HG03469 (cell line): Measurements from ENCODE around the gene TRAPPC6A.

ENCODE experiments used
- ATAC-seq: cut with Tn5 transposase; IDR thresholded peaks from one replicate; pipeline ENCODE4 v1.9.1; 2021; ENCODE audit warnings: mild to moderate bottlenecking, moderate library complexity, moderate number of reproducible peaks; ENCODE audit not compliant: unreplicated experiment

Gene TRAPPC6A, protein sequence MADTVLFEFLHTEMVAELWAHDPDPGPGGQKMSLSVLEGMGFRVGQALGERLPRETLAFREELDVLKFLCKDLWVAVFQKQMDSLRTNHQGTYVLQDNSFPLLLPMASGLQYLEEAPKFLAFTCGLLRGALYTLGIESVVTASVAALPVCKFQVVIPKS

GRCh38 chr19:45177817-45178261, at the start of gene TRAPPC6A:
Gene TRAPPC6A, minus strand, starts transcription at chr19:45178237. Its CDS starts 19 bp downstream, at chr19:45178218.
- no peak for ATAC-seq

- no peak for ATAC-seq
Measured at GRCh38 chr19:45224645-45225044, 46.6 kb upstream of the TRAPPC6A start.

DNA sequence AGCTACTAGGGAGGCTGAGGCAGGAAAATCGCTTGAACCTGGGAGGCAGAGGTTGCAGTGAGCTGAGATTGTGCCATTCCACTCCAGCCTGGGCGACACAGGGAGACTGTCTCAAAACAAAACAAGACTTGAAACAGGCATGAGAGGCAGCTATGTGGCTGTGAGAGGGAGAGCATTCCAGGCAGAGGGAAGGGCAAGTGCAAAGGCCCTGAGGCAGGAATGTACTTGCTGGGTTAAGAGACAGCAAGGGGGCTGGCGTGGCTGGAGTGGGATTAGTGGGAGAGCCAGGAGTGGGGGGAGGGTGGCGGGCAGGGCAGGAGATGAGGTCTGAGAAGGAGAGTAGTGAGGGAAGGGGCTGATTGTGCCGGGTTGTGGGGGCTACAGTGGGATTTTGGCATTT, 45.8 kb upstream of the TRAPPC6A start:
- no peak for ATAC-seq

DNA sequence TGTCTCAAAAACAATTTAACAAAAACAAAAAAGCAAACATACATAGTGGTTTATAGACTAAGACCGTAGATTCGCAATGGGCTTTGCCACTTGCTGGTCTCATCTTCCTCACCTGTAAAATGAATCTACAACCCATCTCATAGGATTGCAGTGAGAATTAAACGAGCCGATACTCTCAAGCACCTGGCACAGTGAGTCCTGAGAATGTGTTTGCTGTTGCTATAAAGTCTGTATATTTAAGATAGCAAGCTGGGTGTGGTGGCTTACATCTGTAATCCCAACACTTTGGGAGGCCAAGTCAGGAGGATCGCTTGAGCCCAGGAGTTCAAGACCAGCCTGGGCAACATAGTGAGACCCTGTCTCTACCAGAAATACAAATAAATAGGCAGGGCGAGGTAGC, 44.7 kb upstream of the TRAPPC6A start:
- no peak for ATAC-seq

- no peak for ATAC-seq
Measured at GRCh38 chr19:45218911-45219743, 41.1 kb upstream of the TRAPPC6A start.

- no peak for ATAC-seq
Measured at GRCh38 chr19:45218426-45218825, 40.4 kb upstream of the TRAPPC6A start.

- ATAC-seq: no peak
Measured at GRCh38 chr19:45217957-45218334, 39.9 kb upstream of the TRAPPC6A start.

DNA sequence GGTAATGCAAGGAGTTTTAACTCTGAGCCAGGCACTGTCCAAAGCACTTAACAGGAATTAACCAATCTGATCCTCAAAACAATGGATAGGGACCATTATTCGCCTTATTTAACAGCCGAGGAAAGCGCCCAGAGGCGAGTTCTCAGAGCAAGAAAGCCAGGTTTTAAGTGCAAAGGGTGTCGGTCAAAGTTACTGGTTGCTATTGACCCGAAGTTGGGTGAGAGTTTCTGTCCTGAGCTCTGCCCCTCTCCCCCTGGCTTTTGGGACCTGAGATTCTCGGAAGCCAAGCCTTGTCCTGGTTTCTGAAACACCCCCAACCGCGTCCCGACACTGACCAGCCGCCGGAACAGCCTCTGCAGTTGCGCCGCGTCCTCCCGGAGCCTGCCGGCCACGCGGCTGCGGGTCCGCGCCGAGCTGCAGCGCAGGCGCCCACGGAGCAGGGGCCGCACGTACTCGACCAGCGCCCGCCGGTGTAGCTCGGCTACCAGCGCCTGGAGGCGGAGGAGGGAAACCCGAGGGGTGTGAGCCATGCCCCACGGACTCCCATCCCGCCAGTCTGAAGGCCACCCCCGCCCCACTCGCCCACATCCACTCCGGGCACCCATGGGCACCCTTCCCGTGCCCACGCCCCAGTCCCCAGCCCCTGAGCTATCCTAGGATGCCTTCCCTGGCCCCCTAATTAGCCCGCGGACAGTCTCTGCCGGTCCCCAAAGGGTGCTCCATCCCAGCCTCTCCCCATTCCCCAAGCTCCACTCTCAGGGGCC, 39.3 kb upstream of the TRAPPC6A start:
- no peak for ATAC-seq

DNA sequence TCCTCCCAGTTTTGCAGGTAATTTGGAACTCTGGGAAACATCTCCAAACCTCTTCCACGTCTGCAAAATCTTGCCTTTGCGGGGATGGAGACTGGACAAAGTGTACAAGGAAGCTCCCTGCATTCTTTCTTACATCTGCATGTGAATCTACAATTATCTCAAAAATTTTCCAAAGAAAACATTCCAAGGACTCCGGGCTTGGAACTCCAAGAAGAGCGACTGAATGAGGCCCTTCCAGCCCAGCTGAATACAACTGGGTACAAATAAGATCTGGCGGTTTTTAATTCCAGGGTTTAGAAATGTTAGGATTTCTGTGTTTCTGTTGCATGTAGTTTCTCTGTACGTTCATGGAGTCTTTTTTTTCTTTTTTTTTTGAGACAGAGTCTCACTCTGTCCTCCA, 38.6 kb upstream of the TRAPPC6A start:
- no peak for ATAC-seq

GRCh38 chr19:45215391-45216191, 37.6 kb upstream of the TRAPPC6A start:
- ATAC-seq: no peak

DNA sequence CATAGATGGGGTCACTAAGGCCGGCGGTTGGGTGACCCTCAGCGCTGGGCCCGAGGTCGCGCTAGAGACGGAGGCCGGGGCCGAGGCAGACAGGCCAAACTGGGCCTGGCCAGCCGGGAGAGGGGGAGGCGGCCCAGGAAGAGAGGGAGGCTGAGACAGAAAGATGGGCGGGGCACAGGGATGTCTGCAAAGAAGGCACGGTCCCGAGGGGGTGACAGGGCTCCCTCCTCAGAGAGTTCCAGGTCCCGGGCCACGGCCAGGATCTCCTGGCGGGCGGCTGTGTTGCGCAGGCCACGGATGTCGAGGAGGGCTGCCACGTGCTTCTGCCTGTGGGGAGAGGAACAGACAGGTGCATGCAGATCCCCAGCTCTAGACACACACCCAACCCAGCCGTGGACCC, 35.0 kb upstream of the TRAPPC6A start:
- no peak for ATAC-seq

DNA sequence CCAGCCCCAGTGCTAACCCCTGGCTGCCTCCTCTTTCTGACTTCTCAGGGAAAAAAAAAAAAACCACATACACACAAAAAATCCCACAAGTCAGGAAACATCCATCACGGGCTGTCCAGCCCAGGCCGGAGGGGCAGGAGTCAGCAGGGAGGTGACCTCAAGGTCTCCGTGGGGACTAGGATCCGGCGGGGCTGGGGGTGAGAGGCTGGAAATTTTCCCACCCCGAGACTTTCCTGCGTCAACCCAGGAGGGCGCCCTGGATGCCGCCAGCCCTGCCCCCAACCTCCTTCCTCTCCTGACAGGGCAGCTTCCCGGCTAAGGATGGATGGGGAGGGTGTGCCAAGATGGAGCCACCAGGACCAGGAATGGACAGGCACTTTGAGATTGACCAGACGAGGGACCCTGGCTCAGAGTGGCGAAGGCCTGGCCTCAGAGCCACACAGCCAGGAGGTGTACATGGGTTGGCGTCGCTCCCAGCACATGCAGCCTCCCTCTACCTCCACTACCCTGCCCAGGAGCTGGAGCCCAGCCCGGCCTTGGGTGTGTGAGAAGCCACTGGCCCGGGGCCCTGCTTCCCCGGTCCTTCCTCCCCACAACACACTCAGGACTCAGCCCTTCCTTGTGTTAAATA, 33.8 kb upstream of the TRAPPC6A start:
- ATAC-seq: no peak

GRCh38 chr19:45206328-45206727, 28.3 kb upstream of the TRAPPC6A start:
- ATAC-seq: no peak

- ATAC-seq: no peak
Measured at GRCh38 chr19:45205810-45206209, 27.8 kb upstream of the TRAPPC6A start.

- no peak for ATAC-seq
Measured at GRCh38 chr19:45202637-45203036, 24.6 kb upstream of the TRAPPC6A start.

- ATAC-seq: no peak
Measured at GRCh38 chr19:45200568-45200967, 22.5 kb upstream of the TRAPPC6A start.

DNA sequence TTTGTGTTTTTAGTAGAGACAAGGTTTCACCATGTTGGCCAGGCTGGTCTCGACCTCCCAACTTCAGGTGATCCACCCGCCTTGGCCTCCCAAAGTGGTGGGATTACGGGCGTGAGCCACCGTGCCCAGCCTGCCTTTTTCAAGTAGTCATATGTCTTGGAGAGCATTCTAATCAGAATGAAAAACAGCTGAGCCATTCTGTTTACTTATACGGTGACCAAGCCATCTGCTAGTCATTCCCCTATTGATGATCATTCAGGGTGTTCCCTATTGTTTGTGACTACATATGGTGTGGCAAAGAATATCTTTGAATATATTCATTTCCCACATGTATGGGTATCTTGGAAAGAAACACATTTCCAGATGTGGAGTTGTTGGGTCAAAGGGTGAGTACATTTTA, 17.7 kb upstream of the TRAPPC6A start:
- no peak for ATAC-seq

DNA sequence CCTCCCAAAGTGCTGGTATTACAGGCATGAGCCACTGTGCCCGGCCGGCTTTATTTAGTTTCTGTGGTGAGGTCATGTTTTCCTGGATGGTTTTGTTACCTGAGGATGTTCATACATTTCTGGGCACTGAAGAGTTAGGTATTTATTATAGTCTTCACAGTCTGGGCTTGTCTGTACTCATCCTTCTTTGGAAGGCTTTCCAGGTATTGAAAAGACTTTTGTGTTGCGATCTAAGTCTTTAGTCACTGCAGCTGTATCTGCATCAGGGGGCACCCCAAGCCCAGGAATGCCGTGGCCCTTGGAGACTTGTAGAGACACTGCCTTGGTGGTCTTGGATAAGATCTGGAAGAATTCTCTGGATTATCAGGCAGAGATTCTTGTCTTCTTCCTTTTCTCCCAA, 13.3 kb upstream of the TRAPPC6A start:
- no peak for ATAC-seq

- ATAC-seq: no peak
Measured at GRCh38 chr19:45189971-45190370, 11.9 kb upstream of the TRAPPC6A start.

- no peak for ATAC-seq
Measured at GRCh38 chr19:45187421-45188100, 9.5 kb upstream of the TRAPPC6A start.
